ENCODE measurements around the gene CDK17. TPM values are rescaled to one million over a fixed set of nuclear protein-coding genes. Genes with fewer than 3 reads are reported as not detected.
A peak's percentile ranks its signal among the peaks of the same experiment; 100 is the strongest.

Gene CDK17
- total and polyA plus RNA-seq, 2 donors (not counting 1 experiment from before 2014, with no cell fraction given) = 50.0 to 109 TPM

- Histone ChIP-seq H3K4me2 (ENCODE audit: extremely low read depth, insufficient read depth, low read length) (peak overlapping the region; percentile 38), H3K4me3 (replicated peaks in 1 of 4; ENCODE audit: control extremely low read depth in 1 of 4, insufficient read depth in 1 of 4, low read depth in 3 of 4, low read length in 4 of 4) (no peak overlapping the region), H4K20me1 (ENCODE audit: control insufficient read depth, extremely low read depth, insufficient read depth, low read length) (no peaks in the 10 kb centered on the region), H3K27ac (ENCODE audit: insufficient read depth, low read length) (peak overlapping the region; percentile 92), H3K9ac (ENCODE audit: insufficient read depth, low read length) (peak overlapping the region; percentile 24), H3K36me3 (ENCODE audit: control insufficient read depth, insufficient read depth, low read length) (no peaks in the 10 kb centered on the region), H3K4me1 (ENCODE audit: control insufficient read depth, extremely low read depth, insufficient read depth, low read length) (peaks cover 50% of the 10 kb centered on the region), H3K9me3 (ENCODE audit: control insufficient read depth, insufficient read depth, low read depth, low read length) (no peaks in the 10 kb centered on the region), H3K27me3 (ENCODE audit: control insufficient read depth, insufficient read depth, low read length) (no peaks in the 10 kb centered on the region), H2AFZ (ENCODE audit: low read length) (no peak overlapping the region), H3K79me2 (ENCODE audit: control insufficient read depth, insufficient read depth, low read length) (peaks cover 52% of the 10 kb centered on the region)
- TF ChIP-seq EZH2 (IDR thresholded peaks at IDR 0.05; ENCODE audit: low read length, missing control alignments) = no peak
- no peak for TF ChIP-seq CTCF (conservative IDR thresholded peaks at IDR 0.05 in 1 of 2, IDR thresholded peaks at IDR 0.05 in 1 of 2; ENCODE audit: low read depth in 1 of 2, low read length in 2 of 2)
- peak; percentile 52 to 53 for DNase-seq (ENCODE audit: low read depth in 2 of 2)
Observed at GRCh38 chr12:96237035-96237434, 163.2 kb downstream of the CDK17 start.

GRCh38 chr12:96236221-96236822 lies 163.9 kb downstream of the CDK17 start:
- Histone ChIP-seq H3K79me2 (ENCODE audit: control insufficient read depth, insufficient read depth, low read length) (peaks cover 57% of the 10 kb centered on the region), H3K27ac (ENCODE audit: insufficient read depth, low read length) (peak overlapping the region; percentile 92), H3K9me3 (ENCODE audit: control insufficient read depth, insufficient read depth, low read depth, low read length) (no peaks in the 10 kb centered on the region), H3K9ac (ENCODE audit: insufficient read depth, low read length) (peak overlapping the region; percentile 47), H3K36me3 (ENCODE audit: control insufficient read depth, insufficient read depth, low read length) (no peaks in the 10 kb centered on the region), H3K4me1 (ENCODE audit: control insufficient read depth, extremely low read depth, insufficient read depth, low read length) (peaks cover 46% of the 10 kb centered on the region), H3K27me3 (ENCODE audit: control insufficient read depth, insufficient read depth, low read length) (no peaks in the 10 kb centered on the region), H3K4me3 (replicated peaks in 1 of 4; ENCODE audit: control extremely low read depth in 1 of 4, insufficient read depth in 1 of 4, low read depth in 3 of 4, low read length in 4 of 4) (no peak overlapping the region), H3K4me2 (ENCODE audit: extremely low read depth, insufficient read depth, low read length) (peak overlapping the region; percentile 64), H2AFZ (ENCODE audit: low read length) (no peak overlapping the region), H4K20me1 (ENCODE audit: control insufficient read depth, extremely low read depth, insufficient read depth, low read length) (no peaks in the 10 kb centered on the region)
- TF ChIP-seq CTCF (conservative IDR thresholded peaks at IDR 0.05 in 1 of 2, IDR thresholded peaks at IDR 0.05 in 1 of 2; ENCODE audit: low read depth in 1 of 2, low read length in 2 of 2) (no peak), EZH2 (IDR thresholded peaks at IDR 0.05; ENCODE audit: low read length, missing control alignments) (no peak)
- DNase-seq (ENCODE audit: low read depth in 2 of 2) = peak; percentile 90 to 92

GRCh38 chr12:96235484-96235826 lies 164.8 kb downstream of the CDK17 start:
- TF ChIP-seq EZH2 (IDR thresholded peaks at IDR 0.05; ENCODE audit: low read length, missing control alignments) = no peak
- Histone ChIP-seq H3K36me3 (ENCODE audit: control insufficient read depth, insufficient read depth, low read length) (no peaks in the 10 kb centered on the region), H3K4me3 (replicated peaks in 1 of 4; ENCODE audit: control extremely low read depth in 1 of 4, insufficient read depth in 1 of 4, low read depth in 3 of 4, low read length in 4 of 4) (no peak overlapping the region), H3K4me2 (ENCODE audit: extremely low read depth, insufficient read depth, low read length) (no peak overlapping the region), H3K27me3 (ENCODE audit: control insufficient read depth, insufficient read depth, low read length) (no peaks in the 10 kb centered on the region), H3K79me2 (ENCODE audit: control insufficient read depth, insufficient read depth, low read length) (peaks cover 52% of the 10 kb centered on the region), H2AFZ (ENCODE audit: low read length) (no peak overlapping the region), H4K20me1 (ENCODE audit: control insufficient read depth, extremely low read depth, insufficient read depth, low read length) (no peaks in the 10 kb centered on the region), H3K9ac (ENCODE audit: insufficient read depth, low read length) (no peak overlapping the region), H3K9me3 (ENCODE audit: control insufficient read depth, insufficient read depth, low read depth, low read length) (no peaks in the 10 kb centered on the region), H3K4me1 (ENCODE audit: control insufficient read depth, extremely low read depth, insufficient read depth, low read length) (peaks cover 39% of the 10 kb centered on the region), H3K27ac (ENCODE audit: insufficient read depth, low read length) (peak overlapping the region; percentile 92)
- no peak for DNase-seq (ENCODE audit: low read depth in 2 of 2)

Measured in fibroblast of lung (primary cell).